ENCODE results near the gene ATF5.

ATF5 gene

GRCh38 chr19:49883094-49883493 is 45.9 kb upstream of the ATF5 start:
- DNase-seq (ENCODE audit: low read depth, low spot score): no peak
- in situ Hi-C loops (cut with HindIII; ENCODE audit: low sequenced_read_pairs): no loop called here
- no peak for TF ChIP-seq CTCF (IDR thresholded peaks at IDR 0.05; ENCODE audit: low read depth, low read length)
- H3K4me3 ChIP-seq (ENCODE audit: low read depth, low read length): no peak overlapping the region

GRCh38 chr19:49884109-49884508 is 44.9 kb upstream of the ATF5 start:
- in situ Hi-C loops (cut with HindIII; ENCODE audit: low sequenced_read_pairs): no loop called here
- no peak for DNase-seq (ENCODE audit: low read depth, low spot score)
- H3K4me3 ChIP-seq (ENCODE audit: low read depth, low read length): no peak overlapping the region
- TF ChIP-seq CTCF (IDR thresholded peaks at IDR 0.05; ENCODE audit: low read depth, low read length): no peak

GRCh38 chr19:49884760-49885159 is 44.2 kb upstream of the ATF5 start:
- in situ Hi-C loops (cut with HindIII; ENCODE audit: low sequenced_read_pairs): no loop called here
- no peak overlapping the region for H3K4me3 ChIP-seq (ENCODE audit: low read depth, low read length)
- DNase-seq (ENCODE audit: low read depth, low spot score): no peak
- TF ChIP-seq CTCF (IDR thresholded peaks at IDR 0.05; ENCODE audit: low read depth, low read length): no peak

- no peak overlapping the region for H3K4me3 ChIP-seq (ENCODE audit: low read depth, low read length)
- in situ Hi-C loops (cut with HindIII; ENCODE audit: low sequenced_read_pairs): no loop called here
- no peak for TF ChIP-seq CTCF (IDR thresholded peaks at IDR 0.05; ENCODE audit: low read depth, low read length)
- DNase-seq (ENCODE audit: low read depth, low spot score): no peak
Observed at GRCh38 chr19:49887037-49887664, 41.9 kb upstream of the ATF5 start.

GRCh38 chr19:49887665-49888509 is 41.1 kb upstream of the ATF5 start:
- H3K4me3 ChIP-seq (ENCODE audit: low read depth, low read length): no peak overlapping the region
- in situ Hi-C loops (cut with HindIII; ENCODE audit: low sequenced_read_pairs): no loop called here
- TF ChIP-seq CTCF (IDR thresholded peaks at IDR 0.05; ENCODE audit: low read depth, low read length): no peak
- DNase-seq (ENCODE audit: low read depth, low spot score): no peak

- in situ Hi-C loops (cut with HindIII; ENCODE audit: low sequenced_read_pairs): no loop called here
- no peak for DNase-seq (ENCODE audit: low read depth, low spot score)
- TF ChIP-seq CTCF (IDR thresholded peaks at IDR 0.05; ENCODE audit: low read depth, low read length): no peak
Observed at GRCh38 chr19:49888510-49888824, 40.5 kb upstream of the ATF5 start.

More at GRCh38 chr19:49888510-49888824, 40.5 kb upstream of the ATF5 start:
- H3K4me3 ChIP-seq (ENCODE audit: low read depth, low read length): no peak overlapping the region
